A549 (cell line): ENCODE results near the gene RPS15.

Experiments
- CBX8 ChIP-seq: fragments of 200-600 bp; sonication (generic); IDR thresholded peaks from 2 replicates; pipeline ENCODE4 v1.6.1; 2016
- EHF ChIP-seq: fragments of 250-450 bp; sonication (Bioruptor Pico); IDR thresholded peaks from 2 replicates; pipeline ENCODE4 v1.5.0; 2020; ENCODE audit warnings: mild to moderate bottlenecking
- POLR2A ChIP-seq: IDR thresholded peaks from 2 replicates; pipeline ENCODE4 v1.6.1; 2012; ENCODE audit warnings: mild to moderate bottlenecking, low read length
- POLR2AphosphoS2 ChIP-seq: conservative IDR thresholded peaks from 2 replicates; pipeline ENCODE4 v1.6.1; 2012; ENCODE audit warnings: low read length, improper control_type of control experiment, inconsistent platforms
- SMC3 ChIP-seq: fragments of >200 bp; sonication (Bioruptor Twin); formaldehyde crosslinking; IDR thresholded peaks from 3 replicates; pipeline ENCODE4 v1.6.1; 2018; ENCODE audit warnings: inconsistent platforms
- TF ChIP-seq, protein P1 (sequence below): fragments of >200 bp; sonication (Bioruptor Twin); formaldehyde crosslinking; IDR thresholded peaks from 3 replicates; pipeline ENCODE4 v1.5.1; 2016
- TF ChIP-seq, protein P2 (sequence below): fragments of 200-600 bp; sonication (generic); IDR thresholded peaks from 2 replicates; pipeline ENCODE4 v1.6.1; 2016; ENCODE audit warnings: antibody characterized with exemption, mild to moderate bottlenecking, moderate library complexity
- TF ChIP-seq, protein P3 (sequence below): IDR thresholded peaks from 2 replicates; pipeline ENCODE4 v1.6.1; 2012

DNA sequence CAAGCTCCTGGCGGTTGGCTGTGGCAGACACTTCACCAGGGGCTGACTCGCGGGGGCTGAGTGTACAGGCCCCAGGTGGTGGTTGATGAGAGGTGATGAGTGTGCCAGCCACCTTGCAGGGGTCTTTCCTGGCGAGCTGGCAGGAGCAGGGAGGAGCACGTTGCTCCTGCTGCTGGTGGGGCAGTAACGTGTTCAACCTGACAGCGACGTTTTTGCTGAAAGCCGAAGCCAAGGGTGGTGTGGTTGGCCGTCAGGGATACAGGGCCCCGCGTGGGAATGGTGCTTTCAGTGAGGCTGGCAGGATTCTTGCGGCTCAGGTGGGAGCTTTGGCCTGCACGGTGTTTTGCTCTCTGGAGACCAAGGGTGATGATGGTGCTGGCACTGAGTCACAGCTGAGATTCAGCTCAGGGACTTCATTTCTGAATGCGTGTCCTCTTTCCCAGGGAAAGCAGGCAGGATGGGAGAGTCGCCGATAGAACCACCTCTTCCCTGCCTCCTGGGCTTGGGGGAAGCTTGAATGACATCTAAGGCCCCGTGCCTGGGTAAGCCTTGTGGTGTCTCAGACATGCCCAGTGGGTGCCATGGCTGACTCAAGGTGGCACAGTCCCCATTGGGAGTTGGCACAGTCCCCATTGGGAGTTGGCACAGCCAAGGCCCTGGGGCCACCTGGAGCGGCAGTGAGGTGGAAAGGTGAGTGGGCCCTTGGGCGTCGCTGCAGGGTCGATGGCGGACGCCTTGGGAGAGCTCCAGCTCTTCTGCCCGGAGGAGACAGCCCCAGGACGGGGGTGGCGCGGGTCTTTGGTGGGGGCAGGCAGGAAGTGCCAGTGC lies 22.0 kb upstream of the RPS15 start:
- no peak for TF ChIP-seq POLR2A
- TF ChIP-seq, protein P1, sequence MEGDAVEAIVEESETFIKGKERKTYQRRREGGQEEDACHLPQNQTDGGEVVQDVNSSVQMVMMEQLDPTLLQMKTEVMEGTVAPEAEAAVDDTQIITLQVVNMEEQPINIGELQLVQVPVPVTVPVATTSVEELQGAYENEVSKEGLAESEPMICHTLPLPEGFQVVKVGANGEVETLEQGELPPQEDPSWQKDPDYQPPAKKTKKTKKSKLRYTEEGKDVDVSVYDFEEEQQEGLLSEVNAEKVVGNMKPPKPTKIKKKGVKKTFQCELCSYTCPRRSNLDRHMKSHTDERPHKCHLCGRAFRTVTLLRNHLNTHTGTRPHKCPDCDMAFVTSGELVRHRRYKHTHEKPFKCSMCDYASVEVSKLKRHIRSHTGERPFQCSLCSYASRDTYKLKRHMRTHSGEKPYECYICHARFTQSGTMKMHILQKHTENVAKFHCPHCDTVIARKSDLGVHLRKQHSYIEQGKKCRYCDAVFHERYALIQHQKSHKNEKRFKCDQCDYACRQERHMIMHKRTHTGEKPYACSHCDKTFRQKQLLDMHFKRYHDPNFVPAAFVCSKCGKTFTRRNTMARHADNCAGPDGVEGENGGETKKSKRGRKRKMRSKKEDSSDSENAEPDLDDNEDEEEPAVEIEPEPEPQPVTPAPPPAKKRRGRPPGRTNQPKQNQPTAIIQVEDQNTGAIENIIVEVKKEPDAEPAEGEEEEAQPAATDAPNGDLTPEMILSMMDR: no peak
- no peak for TF ChIP-seq SMC3
- no peak for TF ChIP-seq CBX8
- TF ChIP-seq POLR2AphosphoS2: no peak
- TF ChIP-seq EHF (CRISPR knock-in tag): no peak
- TF ChIP-seq, protein P2, sequence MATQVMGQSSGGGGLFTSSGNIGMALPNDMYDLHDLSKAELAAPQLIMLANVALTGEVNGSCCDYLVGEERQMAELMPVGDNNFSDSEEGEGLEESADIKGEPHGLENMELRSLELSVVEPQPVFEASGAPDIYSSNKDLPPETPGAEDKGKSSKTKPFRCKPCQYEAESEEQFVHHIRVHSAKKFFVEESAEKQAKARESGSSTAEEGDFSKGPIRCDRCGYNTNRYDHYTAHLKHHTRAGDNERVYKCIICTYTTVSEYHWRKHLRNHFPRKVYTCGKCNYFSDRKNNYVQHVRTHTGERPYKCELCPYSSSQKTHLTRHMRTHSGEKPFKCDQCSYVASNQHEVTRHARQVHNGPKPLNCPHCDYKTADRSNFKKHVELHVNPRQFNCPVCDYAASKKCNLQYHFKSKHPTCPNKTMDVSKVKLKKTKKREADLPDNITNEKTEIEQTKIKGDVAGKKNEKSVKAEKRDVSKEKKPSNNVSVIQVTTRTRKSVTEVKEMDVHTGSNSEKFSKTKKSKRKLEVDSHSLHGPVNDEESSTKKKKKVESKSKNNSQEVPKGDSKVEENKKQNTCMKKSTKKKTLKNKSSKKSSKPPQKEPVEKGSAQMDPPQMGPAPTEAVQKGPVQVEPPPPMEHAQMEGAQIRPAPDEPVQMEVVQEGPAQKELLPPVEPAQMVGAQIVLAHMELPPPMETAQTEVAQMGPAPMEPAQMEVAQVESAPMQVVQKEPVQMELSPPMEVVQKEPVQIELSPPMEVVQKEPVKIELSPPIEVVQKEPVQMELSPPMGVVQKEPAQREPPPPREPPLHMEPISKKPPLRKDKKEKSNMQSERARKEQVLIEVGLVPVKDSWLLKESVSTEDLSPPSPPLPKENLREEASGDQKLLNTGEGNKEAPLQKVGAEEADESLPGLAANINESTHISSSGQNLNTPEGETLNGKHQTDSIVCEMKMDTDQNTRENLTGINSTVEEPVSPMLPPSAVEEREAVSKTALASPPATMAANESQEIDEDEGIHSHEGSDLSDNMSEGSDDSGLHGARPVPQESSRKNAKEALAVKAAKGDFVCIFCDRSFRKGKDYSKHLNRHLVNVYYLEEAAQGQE: no peak
- TF ChIP-seq, protein P3, sequence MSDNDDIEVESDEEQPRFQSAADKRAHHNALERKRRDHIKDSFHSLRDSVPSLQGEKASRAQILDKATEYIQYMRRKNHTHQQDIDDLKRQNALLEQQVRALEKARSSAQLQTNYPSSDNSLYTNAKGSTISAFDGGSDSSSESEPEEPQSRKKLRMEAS: no peak
